Left colon (tissue), 2 donors: ENCODE data around the gene TPD52L2. TPM values are rescaled to one million over a fixed set of nuclear protein-coding genes. Genes with fewer than 3 reads are reported as not detected.
"Not testable (repeated sequence)": the region's sequence is repeated elsewhere in the genome, so short reads cannot be mapped to it uniquely, and the experiment has no call there.

Source experiments
- ATAC-seq: fragments of 200-7000 bp; cut with Tn5 transposase; one replicate; pipeline ENCODE4 v1.9.1; 2020; ENCODE audit warnings: mild to moderate bottlenecking, moderate library complexity
- DNase-seq, 2 donors: peaks; one replicate each; pipeline ENCODE4 v3.0.0-alpha.2; 2020
- intact Hi-C, 2 donors: fragments of 100-400 bp; cut with DNase I in 1 of 2; cut with micrococcal nuclease in 1 of 2; formaldehyde crosslinking; loops; one replicate each; pipeline versions ENCODE4 v1.11.2 to v1.14.0; 2022; cut with DNase I, micrococcal nuclease
- total RNA-seq, 2 donors: library from RNA; stranded (reverse); fragmentation: NEBNext Ultra II Directional; extraction: Animal tissue kit (Norgen Biotek cat#: 25700); gene quantifications; one replicate each; pipeline ENCODE4 v1.2.1, GENCODE V29; 2021
- donor health status: DM: no; HTN: no; CAD: no.
- donor health status: DM: yes; HTN: yes; CAD: no.

The TPD52L2 gene
- total RNA-seq, 2 donors from 2014 or later, result 49.5 to 58.5 TPM

DNA sequence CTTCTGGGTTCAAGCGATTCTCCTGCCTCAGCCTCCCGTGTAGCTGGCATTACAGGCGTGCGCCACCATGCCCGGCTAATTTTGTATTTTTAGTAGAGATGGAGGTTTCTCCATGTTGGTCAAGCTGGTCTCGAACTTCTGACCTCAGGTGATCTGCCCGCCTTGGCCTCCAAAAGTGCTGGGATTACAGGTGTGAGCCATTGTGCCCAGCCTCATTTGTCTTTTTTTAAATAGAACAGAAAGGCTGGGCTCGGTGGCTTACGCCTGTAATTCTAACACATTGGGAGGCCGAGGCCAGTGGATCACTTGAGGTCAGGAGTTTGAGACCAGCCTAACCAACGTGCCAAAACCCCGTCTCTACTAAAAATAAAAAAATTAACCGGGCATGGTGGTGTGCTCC, 2.0 kb downstream of the TPD52L2 start:
- intact Hi-C loops, DNase-seq, ATAC-seq: not testable (repeated sequence)

DNA sequence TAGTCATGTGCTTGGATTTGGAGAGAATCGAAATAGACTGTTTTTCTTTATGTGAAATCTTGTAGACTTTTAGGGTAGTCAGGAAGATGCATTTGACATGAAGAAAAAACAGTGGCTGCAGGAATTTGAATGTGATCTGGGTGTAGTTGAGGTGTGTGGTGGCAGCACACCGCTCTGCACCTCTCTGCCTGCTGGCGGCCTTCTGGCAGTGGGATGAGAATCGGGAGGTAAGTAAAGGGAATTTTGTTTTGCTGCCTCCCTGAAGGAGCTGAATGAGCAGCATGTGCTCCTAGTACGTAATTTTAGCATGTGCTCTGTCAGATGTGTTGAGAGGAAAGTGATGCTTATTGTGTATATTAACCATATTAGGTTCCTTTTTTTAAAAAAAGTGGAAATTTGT, 3.2 kb downstream of the TPD52L2 start:
- DNase-seq (no peak), ATAC-seq (no peak)
- intact Hi-C loops, result no loop called here

- DNase-seq (no peak), ATAC-seq (peak; percentile 20)
- intact Hi-C loops, result no loop called here
Measured at GRCh38 chr20:63873477-63873971, 8.5 kb downstream of the TPD52L2 start.

- DNase-seq, ATAC-seq, intact Hi-C loops: not testable (repeated sequence)
Measured at GRCh38 chr20:63874241-63874640, 9.2 kb downstream of the TPD52L2 start.

- DNase-seq (no peak), ATAC-seq (no peak)
- intact Hi-C loops, result no loop called here
Measured at GRCh38 chr20:63876489-63877036, 11.5 kb downstream of the TPD52L2 start.

DNA sequence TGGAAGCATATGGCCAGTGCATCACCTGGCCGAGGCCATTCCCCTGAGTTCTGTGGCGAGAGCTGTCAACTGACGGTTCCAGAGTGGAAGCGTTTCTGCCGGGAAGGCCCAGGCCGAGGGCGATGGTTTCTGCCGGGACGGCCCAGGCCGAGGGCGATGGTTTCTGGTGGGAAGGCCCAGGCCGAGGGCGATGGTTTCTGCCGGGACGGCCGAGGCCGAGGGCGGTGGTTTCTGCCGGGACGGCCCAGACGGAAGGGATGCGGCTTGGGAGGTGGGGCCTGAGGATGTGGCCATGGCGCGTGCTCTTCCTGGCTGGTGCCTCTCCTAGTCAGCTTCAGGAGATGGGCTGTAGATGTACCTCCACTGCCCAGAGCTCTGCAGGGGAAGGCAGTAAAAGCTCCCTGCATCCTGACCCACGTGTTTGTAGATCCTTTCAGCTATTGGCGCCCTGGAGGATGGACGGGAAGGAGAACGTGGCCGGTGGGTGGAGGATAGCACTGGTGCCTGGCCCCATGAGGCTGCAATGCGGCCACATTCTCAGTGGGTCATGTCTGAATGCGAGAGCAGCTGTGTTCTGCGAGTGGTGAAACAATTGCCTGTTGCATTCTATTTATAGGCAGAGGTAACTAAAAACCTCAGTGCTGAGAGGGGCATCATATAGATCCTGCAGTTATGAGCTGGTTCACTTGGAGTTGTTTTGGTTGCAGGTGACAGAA, 12.8 kb downstream of the TPD52L2 start:
- intact Hi-C loops, result no loop called here
- DNase-seq (no peak), ATAC-seq (no peak)

DNA sequence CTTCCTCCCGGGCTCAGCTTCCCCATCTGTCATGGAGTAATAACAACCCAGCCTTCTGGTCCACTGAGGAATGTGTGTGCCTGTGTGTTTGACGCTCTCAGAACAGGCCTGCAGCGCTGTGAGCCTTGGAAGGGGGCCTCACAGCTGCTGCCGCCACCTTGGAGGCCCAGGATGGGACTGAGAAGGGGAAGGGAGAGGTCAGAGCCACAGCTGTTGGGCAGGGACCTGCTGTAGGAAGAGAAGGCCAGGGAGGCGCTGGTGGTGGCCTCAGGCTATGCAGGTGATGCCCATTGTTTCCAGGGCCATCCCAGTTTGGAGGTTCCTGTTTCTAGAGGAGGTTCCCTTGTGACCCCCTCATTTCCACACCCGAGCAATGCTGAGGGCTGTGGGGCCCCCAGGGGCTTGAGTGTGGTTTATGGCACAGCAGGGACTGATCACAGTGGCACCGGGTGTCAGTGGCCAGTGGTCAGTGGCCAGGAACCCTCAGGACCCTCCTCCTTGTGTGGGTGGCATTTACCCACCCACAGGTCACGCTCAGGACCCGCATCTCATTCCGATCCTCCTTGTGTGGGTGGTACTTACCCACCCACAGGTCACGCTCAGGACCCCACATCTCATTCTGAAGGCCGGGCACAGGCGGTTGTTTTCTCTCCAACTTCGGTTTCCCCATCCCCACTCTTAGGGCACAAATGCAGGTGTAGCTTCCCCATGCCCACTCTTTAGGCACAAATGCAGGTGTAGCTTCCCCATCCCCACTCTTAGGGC, 14.0 kb downstream of the TPD52L2 start:
- DNase-seq (no peak), ATAC-seq (no peak)
- intact Hi-C loops, result no loop called here

DNA sequence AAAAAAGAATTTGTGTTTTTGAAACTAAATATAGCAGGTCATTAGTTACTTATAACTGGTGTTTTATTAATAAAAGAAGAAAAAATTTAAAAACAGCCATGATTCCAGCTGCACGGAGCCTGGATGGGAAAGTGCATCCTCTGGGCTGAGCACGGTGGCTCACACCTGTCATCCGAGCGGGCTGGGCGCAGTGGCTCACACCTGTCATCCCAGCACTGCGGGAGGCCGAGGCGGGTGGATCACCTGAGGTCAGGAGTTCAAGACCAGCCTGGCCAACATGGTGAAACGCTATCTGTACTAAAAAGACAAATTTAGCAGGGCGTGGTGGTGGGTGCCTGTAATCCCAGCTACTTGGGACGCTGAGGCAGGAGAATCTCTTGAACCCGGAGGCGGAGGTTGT, 15.8 kb downstream of the TPD52L2 start:
- ATAC-seq, DNase-seq, intact Hi-C loops: not testable (repeated sequence)

- ATAC-seq (peak; percentile 32), DNase-seq (no peak)
- intact Hi-C loops, result no loop called here
Measured at GRCh38 chr20:63881451-63882226, 16.6 kb downstream of the TPD52L2 start.

GRCh38 chr20:63882257-63883200, 17.5 kb downstream of the TPD52L2 start:
- intact Hi-C loops, result no loop called here
- DNase-seq, result no peak
- ATAC-seq, result peak; percentile 59

GRCh38 chr20:63883201-63883593, 18.1 kb downstream of the TPD52L2 start:
- no peak for DNase-seq
- intact Hi-C loops, result no loop called here
- no peak for ATAC-seq

GRCh38 chr20:63884506-63885263, 19.6 kb downstream of the TPD52L2 start:
- intact Hi-C loops, result no loop called here
- no peak for DNase-seq
- no peak for ATAC-seq

DNA sequence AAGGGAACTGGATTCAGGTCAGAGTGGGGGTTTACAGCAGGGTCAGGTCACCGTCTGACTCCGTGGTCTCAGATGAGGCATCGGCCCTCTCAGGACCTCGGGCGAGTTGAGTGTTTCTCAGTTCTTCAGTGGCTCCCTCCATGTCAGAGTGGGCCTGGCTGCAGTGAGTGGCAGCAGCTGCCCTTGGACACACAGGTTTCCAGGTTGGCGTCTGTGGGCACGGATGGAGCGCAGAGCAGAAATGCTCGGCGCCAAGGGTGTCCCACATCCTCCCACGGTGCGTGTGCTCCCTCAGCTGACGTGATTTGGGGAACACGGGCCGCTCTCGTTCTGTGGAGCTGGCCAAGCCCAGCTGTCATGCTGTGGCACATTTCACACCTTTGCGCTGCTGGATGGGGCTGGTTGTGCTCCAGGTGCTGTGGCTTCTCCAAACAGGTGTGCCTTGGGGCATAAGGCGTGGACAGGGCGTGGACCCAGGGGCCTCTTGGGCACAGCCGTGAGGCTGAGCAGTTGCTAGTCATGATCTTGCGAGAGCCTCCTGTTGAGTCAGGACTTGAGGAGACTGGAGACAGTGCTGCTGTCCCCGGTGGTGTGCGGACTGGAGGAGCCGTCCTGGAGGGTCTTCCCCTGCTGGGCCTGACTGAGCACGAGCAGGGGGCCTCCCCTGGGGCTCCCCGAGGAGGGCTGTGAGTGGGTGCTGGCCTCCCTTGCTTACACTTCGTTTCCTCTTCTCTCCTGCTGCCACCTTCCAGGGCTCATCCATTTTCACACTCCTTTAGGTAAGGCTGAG, 20.4 kb downstream of the TPD52L2 start:
- intact Hi-C loops, result no loop called here
- DNase-seq (no peak), ATAC-seq (peak; percentile 57)

GRCh38 chr20:63886054-63886419, 21.0 kb downstream of the TPD52L2 start:
- DNase-seq (no peak), ATAC-seq (no peak)
- intact Hi-C loops, result no loop called here

GRCh38 chr20:63886921-63887320, 21.9 kb downstream of the TPD52L2 start:
- ATAC-seq (no peak), DNase-seq (no peak)
- intact Hi-C loops, result no loop called here

DNA sequence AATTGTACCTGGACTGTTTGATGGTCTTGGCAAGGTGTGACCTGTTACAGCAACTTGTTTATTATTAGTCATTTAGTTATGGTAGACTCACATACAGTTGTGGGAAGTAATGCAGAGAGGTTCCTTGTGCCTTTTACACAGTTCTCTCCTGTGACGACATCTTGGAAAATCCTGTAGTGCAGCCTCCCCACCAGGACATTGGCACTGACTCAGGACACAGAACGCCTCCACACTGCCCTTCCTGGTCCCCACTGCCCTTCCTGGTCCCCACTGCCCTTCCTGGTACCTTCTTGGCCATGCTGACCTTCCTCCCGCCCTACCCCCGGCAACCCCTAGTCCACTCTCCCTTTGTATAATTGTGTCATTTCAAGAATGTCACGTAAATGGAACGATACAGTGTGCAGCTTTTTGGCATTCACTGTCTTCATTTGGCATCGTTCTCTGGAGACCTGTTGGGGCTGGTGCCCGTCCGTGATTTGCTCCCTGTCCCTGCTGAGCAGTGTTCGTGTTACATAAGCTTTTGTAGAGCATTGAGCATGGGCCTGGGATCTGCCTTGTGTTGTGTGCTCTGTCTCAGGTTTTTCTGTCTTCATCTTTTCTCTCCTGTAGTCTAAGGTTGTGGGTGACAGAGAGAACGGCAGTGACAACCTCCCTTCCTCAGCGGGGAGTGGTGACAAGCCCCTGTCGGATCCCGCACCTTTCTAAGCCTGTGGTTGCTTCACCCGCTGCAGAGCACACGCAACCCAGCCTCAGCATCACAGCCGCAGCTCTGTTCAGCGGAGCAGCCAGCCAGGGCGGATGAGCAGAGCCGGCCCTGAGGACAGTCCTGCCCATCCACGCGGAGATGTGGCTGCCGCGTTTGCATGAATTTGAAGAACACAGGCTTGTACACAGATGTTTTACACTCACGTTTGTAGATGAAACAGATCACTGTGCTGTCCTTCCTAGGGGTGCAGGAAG, 24.5 kb downstream of the TPD52L2 start:
- ATAC-seq (peak; percentile 48), DNase-seq (no peak)
- intact Hi-C loops, result no loop called here
